Stimulated activated naive B cell treated with anti-CD40 and anti-IgM and Interleukin-4, amounts not matched to agents 10 μg/mL and 1 μg/mL and 100 μg/mL, for 72 hours (primary cell): ENCODE measurements around the gene ERMP1.

Source experiments
- ATAC-seq, 2 donors: fragments of 150-1000 bp; cut with Tn5 transposase; replicated peaks; 2 replicates each; pipeline ENCODE4 v1.10.0; 2021; ENCODE audit warnings: moderate library complexity in 1 of 2
- DNase-seq: peaks from one replicate; pipeline ENCODE4 v3.0.0; 2021
- H3K27ac Mint-ChIP-seq: one replicate; pipeline ENCODE4 v1.8.0; 2022; ENCODE audit warnings: mild to moderate bottlenecking, mixed read lengths
- H3K27me3 Mint-ChIP-seq, 2 donors: one replicate each; pipeline ENCODE4 v1.8.0; 2022; ENCODE audit warnings: mixed read lengths in 2 of 2
- H3K36me3 Mint-ChIP-seq, 2 donors: one replicate each; pipeline ENCODE4 v1.8.0; 2022; ENCODE audit warnings: mixed read lengths in 2 of 2, mild to moderate bottlenecking in 1 of 2
- H3K4me1 Mint-ChIP-seq, 2 donors: one replicate each; pipeline ENCODE4 v1.8.0; 2022; ENCODE audit warnings: mixed read lengths in 2 of 2, mild to moderate bottlenecking in 1 of 2
- H3K4me3 Mint-ChIP-seq, 2 donors: one replicate each; pipeline ENCODE4 v1.8.0; 2022; ENCODE audit warnings: mild to moderate bottlenecking in 2 of 2, mixed read lengths in 2 of 2, moderate library complexity in 1 of 2
- H3K9me3 Mint-ChIP-seq, 2 donors: one replicate each; pipeline ENCODE4 v1.8.0; 2022; ENCODE audit warnings: mixed read lengths in 2 of 2, mild to moderate bottlenecking in 1 of 2

ERMP1 gene

DNA sequence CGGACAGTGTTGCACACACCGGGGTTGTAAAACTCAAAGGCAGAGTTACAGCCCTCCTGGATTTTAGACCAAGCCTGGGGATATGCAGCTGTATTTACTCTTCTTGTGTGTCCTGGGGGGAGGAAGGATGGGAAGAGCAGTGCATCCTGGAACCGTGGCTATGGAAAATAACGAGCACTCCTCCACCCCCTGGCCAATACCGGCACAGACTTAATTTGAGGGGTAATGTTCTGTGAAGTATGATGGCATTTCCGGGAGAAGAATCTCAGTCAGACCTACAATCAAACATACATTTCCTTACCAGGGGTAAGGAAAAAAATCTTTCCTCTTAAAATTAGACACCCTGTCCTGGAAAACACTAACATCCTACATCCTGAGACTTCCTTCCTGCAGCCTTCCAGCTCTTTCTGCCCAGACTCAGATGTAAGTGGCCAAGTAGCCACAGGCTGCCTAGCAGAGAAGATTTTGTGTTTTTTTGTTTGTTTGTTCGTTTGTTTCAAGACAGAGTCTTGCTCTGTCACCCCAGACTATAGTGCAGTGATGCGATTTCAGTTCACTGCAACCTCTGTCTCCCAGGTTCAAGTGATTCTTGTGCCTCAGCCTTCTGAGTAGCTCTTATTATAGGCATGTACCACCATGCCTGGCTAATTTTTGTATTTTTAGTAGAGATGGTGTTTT is 11.0 kb upstream of the ERMP1 start:
- Mint-ChIP-seq H3K4me3 (no peak overlapping the region), H3K27me3 (peaks cover 8 to 9% of the 10 kb centered on the region in 2 donors), H3K27ac (no peak overlapping the region), H3K36me3 (peaks cover 0 to 5% of the 10 kb centered on the region in 2 donors), H3K4me1 (peaks cover 23 to 29% of the 10 kb centered on the region in 2 donors), H3K9me3 (peaks cover 0 to 5% of the 10 kb centered on the region in 2 donors)
- ATAC-seq (peak in 1 of 2 donors; percentile 12), DNase-seq (no peak)

DNA sequence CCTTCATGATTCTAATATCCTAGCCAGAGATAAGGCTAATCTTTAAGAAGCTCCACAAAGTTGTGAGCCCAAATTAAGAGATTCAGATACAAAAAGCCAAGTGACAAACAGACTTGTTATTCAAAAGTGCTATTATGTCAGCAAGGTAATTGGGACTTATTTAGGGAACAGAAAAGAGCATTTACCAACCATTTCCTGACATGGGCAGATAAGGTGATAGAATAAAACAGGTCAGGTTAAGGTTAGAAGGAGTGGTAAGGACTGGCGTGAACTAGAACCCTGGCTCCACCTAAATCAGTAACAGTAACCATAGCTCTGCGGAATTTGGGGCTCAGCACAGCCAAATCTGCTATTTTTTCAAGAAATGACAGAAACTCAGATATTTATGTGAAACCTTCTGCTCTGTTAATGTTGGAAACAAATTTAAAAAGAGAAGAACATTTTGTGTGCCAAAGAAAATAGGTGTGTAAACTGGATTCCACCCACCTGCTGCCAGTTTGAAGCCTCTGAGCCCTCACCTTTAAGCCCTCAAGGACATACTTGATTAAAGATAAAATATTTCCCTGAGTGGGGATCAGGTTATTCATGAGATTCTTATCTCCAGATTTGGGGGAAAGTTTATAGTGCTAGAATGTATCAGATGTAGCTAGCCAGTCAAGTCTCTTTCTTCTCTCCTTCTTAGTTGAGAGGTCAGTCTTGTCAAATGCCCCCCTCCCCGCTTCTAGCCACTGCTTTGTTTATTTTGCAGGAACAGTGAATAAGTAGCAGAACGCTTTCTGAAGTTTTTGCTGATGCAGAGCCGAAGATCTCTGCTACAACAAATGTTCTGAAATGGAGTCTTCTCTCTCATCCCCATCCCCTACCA is 10.2 kb upstream of the ERMP1 start:
- DNase-seq, result no peak
- ATAC-seq, result no peak
- no peak overlapping the region for H3K27ac Mint-ChIP-seq
- peaks cover 23 to 29% of the 10 kb centered on the region in 2 donors for H3K4me1 Mint-ChIP-seq
- no peak overlapping the region for H3K4me3 Mint-ChIP-seq
- H3K36me3 Mint-ChIP-seq, result peaks cover 0 to 5% of the 10 kb centered on the region in 2 donors
- H3K9me3 Mint-ChIP-seq, result peaks cover 0 to 5% of the 10 kb centered on the region in 2 donors
- H3K27me3 Mint-ChIP-seq, result peaks cover 8 to 9% of the 10 kb centered on the region in 2 donors

DNA sequence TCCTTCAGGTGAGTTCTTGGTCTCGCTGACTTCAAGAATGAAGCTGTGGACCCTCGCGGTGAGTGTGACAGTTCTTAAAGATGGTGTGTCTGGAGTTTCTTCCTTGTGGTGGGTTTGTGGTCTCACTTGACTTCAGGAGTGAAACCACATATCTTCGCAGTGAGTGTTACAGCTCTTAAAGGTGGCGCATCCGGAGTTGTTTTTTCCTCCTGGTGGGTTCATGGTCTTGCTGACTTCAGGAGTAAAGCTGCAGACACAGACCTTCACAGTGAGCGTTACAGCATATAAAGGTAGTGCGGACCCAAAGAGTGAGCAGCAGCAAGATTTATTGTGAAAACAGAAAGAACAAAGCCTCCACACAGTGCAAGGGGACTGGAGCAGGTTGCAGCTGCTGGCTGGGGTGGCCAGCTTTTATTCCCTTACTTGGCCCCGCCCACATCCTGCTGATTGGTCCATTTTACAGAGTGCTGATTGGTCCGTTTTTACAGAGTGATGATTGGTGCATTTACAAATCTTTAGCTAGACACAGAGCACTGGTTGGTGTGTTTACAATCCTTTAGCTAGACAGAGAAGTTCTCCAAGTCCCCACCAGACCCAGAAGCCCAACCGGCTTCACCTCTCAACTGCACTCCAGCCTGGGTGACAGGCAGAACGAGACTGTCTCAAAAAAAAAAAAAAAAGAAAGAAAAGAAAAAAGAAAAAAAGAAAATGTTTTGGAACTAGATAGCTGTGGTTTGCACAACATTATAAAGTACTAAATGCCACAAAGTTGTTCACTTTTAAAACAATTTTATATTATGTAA is 9.1 kb upstream of the ERMP1 start:
- H3K9me3 Mint-ChIP-seq, result peaks cover 0 to 5% of the 10 kb centered on the region in 2 donors
- peaks cover 8 to 9% of the 10 kb centered on the region in 2 donors for H3K27me3 Mint-ChIP-seq
- ATAC-seq (peak; percentile 23 to 46), DNase-seq (no peak)
- H3K36me3 Mint-ChIP-seq, result peaks cover 0 to 5% of the 10 kb centered on the region in 2 donors
- peak overlapping the region; percentile 4 to 13 for H3K4me3 Mint-ChIP-seq
- peaks cover 23 to 29% of the 10 kb centered on the region in 2 donors for H3K4me1 Mint-ChIP-seq
- no peak overlapping the region for H3K27ac Mint-ChIP-seq

DNA sequence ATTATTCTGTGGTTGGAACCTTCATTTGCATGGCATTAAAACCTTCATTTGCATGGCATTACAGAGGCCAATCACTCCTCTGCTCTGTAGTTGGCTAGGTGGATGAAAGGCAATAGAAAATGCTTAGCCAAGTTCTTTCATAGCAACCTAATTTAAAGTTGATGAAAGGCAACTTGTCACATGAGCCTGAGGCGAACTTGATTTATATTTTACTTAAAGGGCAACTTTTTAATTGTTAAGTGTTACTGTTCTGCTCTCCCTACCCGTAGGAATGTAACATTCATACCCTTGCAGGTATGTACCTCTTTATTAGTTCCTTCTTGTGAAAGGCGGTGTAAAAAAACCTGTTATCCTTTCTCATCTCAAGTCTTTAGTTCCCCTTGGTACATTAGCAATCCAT is 7.9 kb upstream of the ERMP1 start:
- Mint-ChIP-seq H3K9me3 (peaks cover 0 to 5% of the 10 kb centered on the region in 2 donors), H3K27me3 (peaks cover 8 to 9% of the 10 kb centered on the region in 2 donors), H3K4me1 (peaks cover 23 to 29% of the 10 kb centered on the region in 2 donors), H3K36me3 (peaks cover 0 to 5% of the 10 kb centered on the region in 2 donors), H3K4me3 (no peak overlapping the region), H3K27ac (no peak overlapping the region)
- no peak for DNase-seq
- no peak for ATAC-seq

DNA sequence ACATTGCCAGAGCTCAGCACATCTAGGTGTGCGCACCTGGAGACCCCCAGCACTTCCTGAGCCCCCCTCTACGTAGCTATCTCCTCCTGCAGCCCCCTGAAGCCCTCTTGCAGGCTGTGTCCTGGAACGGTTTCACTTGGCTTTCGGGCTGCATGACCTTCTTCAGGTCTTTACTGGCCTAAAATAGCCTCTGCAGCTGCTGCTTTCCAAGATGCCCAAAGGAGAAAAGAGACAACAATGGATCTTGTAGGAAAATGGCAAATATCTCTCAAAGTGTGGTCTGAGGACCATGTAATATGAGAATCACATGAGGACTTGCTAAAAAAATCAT is 6.6 kb upstream of the ERMP1 start:
- Mint-ChIP-seq H3K4me3 (no peak overlapping the region), H3K9me3 (peaks cover 0 to 5% of the 10 kb centered on the region in 2 donors), H3K27ac (no peak overlapping the region), H3K4me1 (peaks cover 18% of the 10 kb centered on the region in 2 donors), H3K36me3 (peaks cover 0 to 5% of the 10 kb centered on the region in 2 donors), H3K27me3 (peaks cover 5 to 8% of the 10 kb centered on the region in 2 donors)
- DNase-seq, result no peak
- ATAC-seq, result no peak

DNA sequence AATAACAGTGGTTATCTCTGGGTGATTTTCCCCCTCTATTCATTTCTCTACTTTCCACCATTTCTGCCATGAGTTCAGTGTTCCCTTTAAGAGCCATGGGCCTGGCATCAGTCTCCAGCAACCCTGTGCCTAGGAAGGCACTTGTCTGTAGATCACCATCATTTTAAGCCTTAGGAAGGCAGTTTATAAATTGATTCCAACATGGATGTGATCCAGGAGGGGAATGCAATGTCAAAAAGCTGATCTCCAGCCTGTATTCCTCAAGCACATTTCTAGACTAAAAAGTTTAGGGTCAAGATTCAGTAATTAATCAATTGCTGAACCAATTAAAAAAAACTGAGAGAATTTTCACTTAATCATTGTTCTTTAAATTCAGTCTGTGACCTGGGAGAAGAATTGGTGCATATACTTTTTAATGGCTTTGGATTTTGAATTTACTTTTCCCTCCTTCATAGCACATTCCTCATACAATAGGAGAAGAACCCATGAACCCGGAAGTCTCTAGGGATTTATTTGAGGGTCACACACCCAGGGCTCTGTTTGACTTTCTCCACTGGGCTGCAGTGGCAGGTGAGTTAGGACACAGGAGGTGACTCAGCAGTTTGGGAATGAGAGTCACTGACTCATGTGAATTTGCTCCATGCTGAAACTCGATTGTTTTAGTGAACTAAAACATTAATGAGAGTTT is 6.1 kb upstream of the ERMP1 start:
- ATAC-seq (no peak), DNase-seq (no peak)
- Mint-ChIP-seq H3K27me3 (peaks cover 2 to 6% of the 10 kb centered on the region in 2 donors), H3K4me1 (peaks cover 15 to 16% of the 10 kb centered on the region in 2 donors), H3K4me3 (no peak overlapping the region), H3K9me3 (peaks cover 0 to 5% of the 10 kb centered on the region in 2 donors), H3K27ac (no peak overlapping the region), H3K36me3 (peaks cover 0 to 5% of the 10 kb centered on the region in 2 donors)

DNA sequence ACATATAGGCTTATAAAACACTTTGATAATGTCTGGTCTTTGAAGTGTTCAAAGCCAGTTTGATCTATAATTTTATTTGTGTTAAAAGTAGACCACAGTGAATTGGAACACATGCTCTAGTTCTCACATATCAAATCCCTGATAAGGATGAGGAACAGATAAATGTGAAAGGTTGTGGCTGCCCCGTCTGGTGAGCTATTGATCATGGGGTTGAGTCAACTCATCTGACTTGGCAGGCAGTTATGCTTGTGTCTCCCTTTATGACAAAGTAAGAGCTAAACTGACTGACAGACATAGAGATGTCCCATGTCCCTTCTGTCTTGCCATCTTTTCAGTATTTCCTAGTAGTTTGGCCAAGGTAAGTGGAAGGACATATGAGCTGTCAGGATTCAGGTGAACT is 2.9 kb upstream of the ERMP1 start:
- no peaks in the 10 kb centered on the region for H3K9me3 Mint-ChIP-seq
- ATAC-seq, result no peak
- no peak overlapping the region for H3K4me3 Mint-ChIP-seq
- H3K27me3 Mint-ChIP-seq, result no peaks in the 10 kb centered on the region
- peaks cover 0 to 2% of the 10 kb centered on the region in 2 donors for H3K36me3 Mint-ChIP-seq
- peaks cover 11 to 25% of the 10 kb centered on the region in 2 donors for H3K4me1 Mint-ChIP-seq
- no peak overlapping the region for H3K27ac Mint-ChIP-seq
- no peak for DNase-seq

DNA sequence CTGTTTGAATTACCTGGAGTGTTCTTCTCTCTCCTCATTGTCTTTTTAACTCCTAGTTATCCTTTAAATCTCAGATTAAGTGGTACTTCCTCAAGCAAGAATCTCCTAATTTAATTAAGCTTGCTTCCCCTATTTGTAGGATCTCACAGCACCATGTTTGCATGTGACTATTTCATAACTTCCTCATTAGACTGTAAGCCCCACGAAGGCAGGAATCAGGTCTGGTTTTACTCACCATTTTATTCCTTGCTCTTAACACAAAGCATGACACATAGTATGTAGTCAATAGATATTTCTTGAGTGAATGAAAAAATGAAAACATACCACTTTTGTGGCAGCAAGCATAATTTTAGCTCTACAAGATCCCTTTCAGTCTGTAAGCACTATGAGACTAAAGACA is 1.3 kb upstream of the ERMP1 start:
- ATAC-seq (no peak), DNase-seq (no peak)
- Mint-ChIP-seq H3K4me3 (no peak overlapping the region), H3K4me1 (peaks cover 11 to 25% of the 10 kb centered on the region in 2 donors), H3K36me3 (peaks cover 0 to 2% of the 10 kb centered on the region in 2 donors), H3K27me3 (no peaks in the 10 kb centered on the region), H3K9me3 (no peaks in the 10 kb centered on the region), H3K27ac (no peak overlapping the region)

DNA sequence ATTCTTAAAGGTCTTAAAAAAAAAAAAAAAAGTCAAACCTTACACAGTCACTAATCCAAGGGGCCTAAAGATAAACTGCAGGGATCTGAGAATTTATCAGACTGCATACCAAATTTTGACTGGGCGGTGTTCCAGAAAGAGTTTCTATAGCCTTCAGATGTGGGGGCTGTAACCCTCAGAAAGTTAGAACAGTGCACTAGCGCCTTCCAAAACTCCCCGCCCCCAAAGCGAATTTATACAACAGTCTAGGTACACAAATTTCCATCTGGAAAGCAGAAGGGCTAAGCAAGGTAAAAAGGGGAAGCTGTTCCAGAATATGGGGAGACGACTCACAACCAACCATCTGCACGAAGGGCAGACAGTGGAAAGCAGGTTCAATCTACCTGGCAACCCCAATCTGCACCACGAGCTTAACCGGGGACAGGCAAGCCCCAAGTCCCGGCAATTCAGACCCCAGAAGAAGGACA is 813 bp downstream of the ERMP1 start:
- ATAC-seq (peak; percentile 47 to 49), DNase-seq (no peak)
- H3K4me3 Mint-ChIP-seq, result peak overlapping the region; percentile 95 to 99
- peaks cover 14 to 38% of the 10 kb centered on the region in 2 donors for H3K4me1 Mint-ChIP-seq
- H3K27me3 Mint-ChIP-seq, result no peaks in the 10 kb centered on the region
- H3K9me3 Mint-ChIP-seq, result no peaks in the 10 kb centered on the region
- H3K27ac Mint-ChIP-seq, result peak overlapping the region; percentile 87
- peaks cover 0 to 2% of the 10 kb centered on the region in 2 donors for H3K36me3 Mint-ChIP-seq

DNA sequence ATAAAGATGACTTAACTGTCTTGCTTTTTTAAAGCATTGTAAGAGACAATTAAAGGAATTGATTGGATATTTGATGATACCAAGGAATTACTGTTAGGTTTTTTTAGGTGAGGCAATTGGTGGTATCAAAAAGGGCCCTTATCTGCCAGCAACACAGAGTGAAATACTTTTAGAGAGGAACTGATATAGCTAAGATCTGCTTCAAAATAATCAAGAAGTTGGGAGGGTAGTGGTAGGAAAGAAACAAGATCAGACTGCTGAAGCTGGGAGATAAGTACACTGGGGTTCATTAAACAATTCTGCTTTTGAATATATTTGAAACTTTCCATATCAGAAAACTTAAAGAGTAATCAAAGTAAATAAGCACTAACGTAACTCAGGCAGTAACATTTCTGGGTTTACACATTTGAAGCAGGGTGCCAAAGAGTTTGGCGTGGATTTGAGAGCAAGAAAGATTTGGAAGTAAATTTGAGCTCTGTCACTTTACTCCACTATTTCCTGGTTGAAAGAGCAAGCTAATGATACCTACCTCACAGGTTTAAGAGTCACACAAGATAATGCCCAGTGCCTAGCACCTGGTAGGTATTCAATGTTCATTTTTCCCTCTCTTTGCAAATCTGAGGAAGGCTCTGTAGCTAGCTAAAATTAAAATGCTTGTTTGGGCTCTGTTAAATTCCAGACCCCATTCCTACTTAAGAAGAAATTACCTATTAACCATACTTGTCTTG is 6.9 kb downstream of the ERMP1 start:
- peaks cover 7 to 15% of the 10 kb centered on the region in 2 donors for H3K36me3 Mint-ChIP-seq
- no peaks in the 10 kb centered on the region for H3K27me3 Mint-ChIP-seq
- H3K27ac Mint-ChIP-seq, result no peak overlapping the region

DNA sequence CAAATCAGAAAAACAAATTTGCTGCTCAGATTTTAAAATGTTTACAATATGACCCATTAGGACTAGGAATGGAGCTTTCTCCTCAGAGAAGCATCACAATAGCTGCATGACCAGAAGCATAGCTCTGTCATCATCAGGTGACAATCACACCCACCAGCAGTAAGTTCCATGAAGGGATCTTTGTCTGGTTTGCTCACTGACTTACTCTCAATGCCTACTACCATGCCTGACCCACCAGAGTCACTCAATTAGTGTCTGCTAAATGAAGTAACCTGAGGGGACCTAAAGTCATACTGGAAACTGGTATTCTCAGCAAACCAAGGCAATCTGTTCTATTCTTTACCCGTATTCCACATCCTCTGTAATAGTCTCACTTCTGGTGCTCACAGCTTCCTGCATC is 7.7 kb downstream of the ERMP1 start:
- Mint-ChIP-seq H3K9me3 (no peaks in the 10 kb centered on the region), H3K36me3 (peaks cover 7 to 15% of the 10 kb centered on the region in 2 donors), H3K27me3 (no peaks in the 10 kb centered on the region), H3K27ac (no peak overlapping the region), H3K4me1 (peaks cover 3 to 13% of the 10 kb centered on the region in 2 donors), H3K4me3 (no peak overlapping the region)
- DNase-seq (no peak), ATAC-seq (no peak)

More for the DNA sequence above, 6.9 kb downstream of the ERMP1 start:
- peaks cover 4 to 16% of the 10 kb centered on the region in 2 donors for H3K4me1 Mint-ChIP-seq
- no peak for DNase-seq
- no peaks in the 10 kb centered on the region for H3K9me3 Mint-ChIP-seq
- ATAC-seq, result no peak
- H3K4me3 Mint-ChIP-seq, result no peak overlapping the region

DNA sequence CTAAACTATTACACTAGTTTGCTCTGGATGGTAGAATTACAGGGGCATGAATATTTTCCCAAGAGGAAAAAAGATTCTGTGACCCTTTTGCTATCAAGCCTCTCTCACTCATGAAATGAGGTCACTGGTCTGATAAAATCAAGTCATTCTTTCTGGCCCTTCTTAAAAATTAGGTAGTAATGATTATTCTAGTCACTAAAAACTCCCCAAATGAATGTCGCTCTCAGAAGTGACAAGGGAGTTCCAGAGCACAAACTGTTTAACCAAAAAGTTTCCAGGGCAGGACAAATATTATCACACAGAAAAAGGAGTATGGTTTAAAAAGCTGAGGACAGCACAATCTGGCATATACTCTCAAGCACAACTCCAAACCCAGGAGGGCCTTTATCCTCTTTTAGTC is 12.5 kb downstream of the ERMP1 start:
- peaks cover 2 to 3% of the 10 kb centered on the region in 2 donors for H3K9me3 Mint-ChIP-seq
- H3K36me3 Mint-ChIP-seq, result peaks cover 31 to 34% of the 10 kb centered on the region in 2 donors
- peaks cover 0 to 6% of the 10 kb centered on the region in 2 donors for H3K4me1 Mint-ChIP-seq
- no peak overlapping the region for H3K27ac Mint-ChIP-seq
- DNase-seq (no peak), ATAC-seq (no peak)
- no peaks in the 10 kb centered on the region for H3K27me3 Mint-ChIP-seq
- no peak overlapping the region for H3K4me3 Mint-ChIP-seq

DNA sequence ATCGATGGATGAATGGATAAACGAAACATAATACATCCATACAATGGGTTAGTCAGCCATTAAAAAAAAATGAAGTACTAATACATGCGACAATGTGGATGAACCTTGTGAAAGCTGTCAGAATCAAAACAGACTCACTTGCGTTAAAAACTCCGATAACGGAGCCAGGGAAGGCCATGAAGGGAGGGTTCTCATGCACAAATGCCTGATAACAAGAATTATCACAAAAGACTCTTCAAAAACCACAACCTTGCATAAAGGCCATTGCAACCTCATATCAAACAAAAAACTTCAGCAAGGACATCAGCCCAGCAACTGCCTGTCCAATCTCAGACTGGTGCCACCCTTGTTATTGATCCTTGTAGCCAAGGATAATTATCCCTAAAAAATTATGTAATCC is 13.7 kb downstream of the ERMP1 start:
- ATAC-seq, result no peak
- Mint-ChIP-seq H3K27me3 (no peaks in the 10 kb centered on the region), H3K36me3 (peaks cover 33 to 40% of the 10 kb centered on the region in 2 donors), H3K4me1 (peaks cover 0 to 6% of the 10 kb centered on the region in 2 donors), H3K27ac (no peak overlapping the region), H3K4me3 (no peak overlapping the region), H3K9me3 (peaks cover 2 to 3% of the 10 kb centered on the region in 2 donors)
- no peak for DNase-seq
